Stomach smooth muscle (tissue), 2 donors: ENCODE results near the gene MAJIN.

Experiments
- H3K27ac ChIP-seq: one replicate; pipeline ENCODE4 v1.7.0; 2013; ENCODE audit warnings: mild to moderate bottlenecking, low read length, inconsistent platforms
- H3K27me3 ChIP-seq, 2 donors: one replicate each; pipeline ENCODE4 v1.7.0; 2013; ENCODE audit warnings: low read length in 2 of 2; ENCODE audit not compliant: insufficient read depth in 2 of 2, control insufficient read depth in 1 of 2
- H3K36me3 ChIP-seq, 2 donors: one replicate each; pipeline ENCODE4 v1.7.0; 2013; ENCODE audit warnings: low read length in 2 of 2; ENCODE audit not compliant: control insufficient read depth in 2 of 2, insufficient read depth in 2 of 2
- H3K4me1 ChIP-seq: one replicate; pipeline ENCODE4 v1.7.0; 2013; ENCODE audit warnings: low read length; ENCODE audit not compliant: control insufficient read depth, insufficient read depth
- H3K4me3 ChIP-seq, 2 donors: one replicate each; pipeline ENCODE4 v1.7.0; 2013; ENCODE audit warnings: low read length in 2 of 2
- H3K9ac ChIP-seq, 2 donors: one replicate each; pipeline ENCODE4 v1.7.0; 2013; ENCODE audit warnings: low read length in 2 of 2, mild to moderate bottlenecking in 1 of 2
- H3K9me3 ChIP-seq, 2 donors: one replicate each; pipeline ENCODE4 v1.7.0; 2013; ENCODE audit warnings: low read length in 2 of 2; ENCODE audit not compliant: control insufficient read depth in 2 of 2
- donor health status: healthy.
- donor health status: Pancreatic carcinoma.

The MAJIN gene

GRCh38 chr11:64960719-64961118 is 11.2 kb downstream of the MAJIN start:
- Histone ChIP-seq H3K9ac (no peak overlapping the region), H3K9me3 (no peaks in the 10 kb centered on the region), H3K36me3 (no peaks in the 10 kb centered on the region), H3K27ac (no peak overlapping the region), H3K4me3 (no peak overlapping the region), H3K27me3 (peaks cover 0 to 3% of the 10 kb centered on the region in 2 donors), H3K4me1 (no peaks in the 10 kb centered on the region)

DNA sequence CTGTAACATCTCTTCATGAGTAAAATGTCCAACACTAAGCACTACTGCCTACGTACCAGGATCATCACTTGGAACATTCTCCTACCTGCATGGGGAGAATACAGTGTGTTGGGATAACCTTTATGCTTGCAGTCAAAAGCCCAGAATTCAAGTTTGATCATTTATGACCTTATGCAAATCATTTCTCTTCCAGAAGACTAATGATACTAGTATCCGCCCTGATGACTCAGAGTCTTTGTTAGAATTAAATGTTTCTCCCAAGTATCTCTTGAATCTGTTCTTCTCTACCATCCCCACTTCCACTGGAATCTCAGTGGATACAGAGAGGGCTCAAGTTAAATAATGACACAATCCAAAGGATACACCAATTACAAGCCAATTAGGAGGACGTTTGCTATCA is 12.4 kb downstream of the MAJIN start:
- H3K9me3 ChIP-seq, result no peaks in the 10 kb centered on the region
- H3K27ac ChIP-seq, result no peak overlapping the region
- no peaks in the 10 kb centered on the region for H3K36me3 ChIP-seq
- no peaks in the 10 kb centered on the region for H3K4me1 ChIP-seq
- H3K27me3 ChIP-seq, result peaks cover 0 to 3% of the 10 kb centered on the region in 2 donors
- H3K9ac ChIP-seq, result no peak overlapping the region
- no peak overlapping the region for H3K4me3 ChIP-seq

DNA sequence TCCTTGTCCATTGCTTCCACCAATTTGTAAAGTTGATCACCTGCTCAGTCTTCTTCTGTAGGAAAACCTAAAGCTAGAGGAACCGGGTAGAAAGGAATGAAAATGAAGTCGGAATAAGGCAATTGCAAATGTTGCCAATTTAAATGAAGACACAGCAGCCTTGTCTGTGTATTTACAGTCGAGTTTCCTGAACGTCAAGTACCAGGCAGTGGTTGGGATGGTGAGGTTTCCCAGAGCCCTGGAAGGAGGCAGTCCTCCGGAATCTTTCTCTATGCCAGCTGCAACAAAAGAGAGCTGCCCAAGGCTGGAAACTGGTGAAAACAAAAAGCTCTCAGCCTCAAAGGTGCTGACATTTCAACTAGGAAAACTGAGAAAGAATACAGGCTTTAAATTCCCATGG is 17.7 kb downstream of the MAJIN start:
- H3K36me3 ChIP-seq, result no peaks in the 10 kb centered on the region
- no peak overlapping the region for H3K4me3 ChIP-seq
- H3K4me1 ChIP-seq, result no peaks in the 10 kb centered on the region
- H3K9me3 ChIP-seq, result no peaks in the 10 kb centered on the region
- H3K9ac ChIP-seq, result no peak overlapping the region
- no peak overlapping the region for H3K27ac ChIP-seq
- H3K27me3 ChIP-seq, result no peaks in the 10 kb centered on the region

- no peaks in the 10 kb centered on the region for H3K27me3 ChIP-seq
- no peak overlapping the region for H3K9ac ChIP-seq
- H3K9me3 ChIP-seq, result no peaks in the 10 kb centered on the region
- no peaks in the 10 kb centered on the region for H3K4me1 ChIP-seq
- H3K4me3 ChIP-seq, result no peak overlapping the region
- no peak overlapping the region for H3K27ac ChIP-seq
- no peaks in the 10 kb centered on the region for H3K36me3 ChIP-seq
Observed at GRCh38 chr11:64951529-64951928, 20.4 kb downstream of the MAJIN start.

DNA sequence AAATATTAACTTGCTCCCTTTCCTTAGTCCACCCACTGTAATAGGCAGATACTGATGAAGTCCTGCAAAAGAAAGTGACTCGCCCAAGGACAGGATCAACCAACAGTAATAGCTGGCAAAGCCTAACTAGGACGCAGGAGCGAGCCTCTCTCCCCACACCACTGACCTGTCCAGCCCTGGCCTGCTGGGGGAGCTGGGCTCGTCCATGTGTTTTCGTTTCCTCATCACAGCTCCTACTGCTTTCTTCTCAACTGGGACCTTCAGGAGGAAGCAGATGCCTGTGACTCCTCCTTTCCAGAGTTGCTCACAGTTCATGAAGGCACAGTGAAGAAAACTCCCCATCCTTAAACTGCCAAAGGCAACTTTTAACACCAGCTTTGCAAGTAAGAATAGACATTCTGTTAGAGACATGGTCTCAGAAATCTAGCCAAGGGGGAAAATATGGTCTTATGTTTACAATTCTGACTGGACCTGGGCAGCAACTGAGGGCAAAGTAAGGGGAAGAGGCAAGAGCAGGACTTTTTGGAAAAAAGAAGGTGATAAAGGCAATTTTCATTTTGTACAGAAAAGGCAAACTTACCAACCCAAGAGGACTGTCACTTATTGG is 24.6 kb downstream of the MAJIN start:
- Histone ChIP-seq H3K4me1 (no peaks in the 10 kb centered on the region), H3K36me3 (no peaks in the 10 kb centered on the region), H3K9ac (no peak overlapping the region), H3K27me3 (no peaks in the 10 kb centered on the region), H3K27ac (no peak overlapping the region), H3K9me3 (no peaks in the 10 kb centered on the region), H3K4me3 (no peak overlapping the region)

GRCh38 chr11:64936539-64936938 is 35.4 kb downstream of the MAJIN start:
- Histone ChIP-seq H3K9me3 (no peaks in the 10 kb centered on the region), H3K4me3 (no peak overlapping the region), H3K4me1 (peaks cover 2% of the 10 kb centered on the region), H3K27me3 (peaks cover 0 to 2% of the 10 kb centered on the region in 2 donors), H3K9ac (no peak overlapping the region), H3K36me3 (peaks cover 22% of the 10 kb centered on the region in 2 donors), H3K27ac (no peak overlapping the region)

- Histone ChIP-seq H3K9me3 (no peaks in the 10 kb centered on the region), H3K4me1 (peaks cover 2% of the 10 kb centered on the region), H3K4me3 (no peak within 1 kb of the TSS), H3K27ac (no peak within 1 kb of the TSS), H3K27me3 (peaks cover 0 to 2% of the 10 kb centered on the region in 2 donors), H3K36me3 (peaks cover 32% of the 10 kb centered on the region in 2 donors), H3K9ac (peak within 1 kb of the TSS in 1 of 2 donors; percentile 21)
Observed at GRCh38 chr11:64935359-64936081, 36.4 kb downstream of the MAJIN start, which contains the start of gene GPHA2. TSS of gene GPHA2 (minus strand) at chr11:64935893. CDS start at chr11:64935460, 433 bp downstream.

- no peaks in the 10 kb centered on the region for H3K27me3 ChIP-seq
- no peak overlapping the region for H3K4me3 ChIP-seq
- H3K9ac ChIP-seq, result no peak overlapping the region
- no peaks in the 10 kb centered on the region for H3K9me3 ChIP-seq
- H3K27ac ChIP-seq, result no peak overlapping the region
- H3K36me3 ChIP-seq, result peaks cover 35 to 37% of the 10 kb centered on the region in 2 donors
- peaks cover 2% of the 10 kb centered on the region for H3K4me1 ChIP-seq
Observed at GRCh38 chr11:64934682-64935358, 37.1 kb downstream of the MAJIN start.

- peaks cover 2% of the 10 kb centered on the region for H3K4me1 ChIP-seq
- no peak overlapping the region for H3K27ac ChIP-seq
- no peak overlapping the region for H3K9ac ChIP-seq
- peaks cover 42% of the 10 kb centered on the region in 2 donors for H3K36me3 ChIP-seq
- no peaks in the 10 kb centered on the region for H3K27me3 ChIP-seq
- H3K4me3 ChIP-seq, result no peak overlapping the region
- H3K9me3 ChIP-seq, result no peaks in the 10 kb centered on the region
Observed at GRCh38 chr11:64933935-64934681, 37.8 kb downstream of the MAJIN start.

GRCh38 chr11:64933213-64933934 is 38.5 kb downstream of the MAJIN start:
- no peak overlapping the region for H3K27ac ChIP-seq
- no peaks in the 10 kb centered on the region for H3K27me3 ChIP-seq
- H3K9ac ChIP-seq, result no peak overlapping the region
- H3K4me3 ChIP-seq, result no peak overlapping the region
- peaks cover 44 to 45% of the 10 kb centered on the region in 2 donors for H3K36me3 ChIP-seq
- no peaks in the 10 kb centered on the region for H3K9me3 ChIP-seq
- H3K4me1 ChIP-seq, result peaks cover 2% of the 10 kb centered on the region
